GM18526 (cell line): ENCODE measurements around the gene OR4B1.

Source experiments
- POLR2A ChIP-seq: IDR thresholded peaks from 3 replicates; pipeline ENCODE4 v1.6.1; 2011; ENCODE audit not compliant: insufficient read length; ENCODE audit errors: extremely low read depth

Gene OR4B1

GRCh38 chr11:48216510-48216909 lies at the start of gene OR4B1:
Gene OR4B1 (plus strand): TSS chr11:48216810. CDS start chr11:48216810, 0 bp downstream.
- no peak for TF ChIP-seq POLR2A

DNA sequence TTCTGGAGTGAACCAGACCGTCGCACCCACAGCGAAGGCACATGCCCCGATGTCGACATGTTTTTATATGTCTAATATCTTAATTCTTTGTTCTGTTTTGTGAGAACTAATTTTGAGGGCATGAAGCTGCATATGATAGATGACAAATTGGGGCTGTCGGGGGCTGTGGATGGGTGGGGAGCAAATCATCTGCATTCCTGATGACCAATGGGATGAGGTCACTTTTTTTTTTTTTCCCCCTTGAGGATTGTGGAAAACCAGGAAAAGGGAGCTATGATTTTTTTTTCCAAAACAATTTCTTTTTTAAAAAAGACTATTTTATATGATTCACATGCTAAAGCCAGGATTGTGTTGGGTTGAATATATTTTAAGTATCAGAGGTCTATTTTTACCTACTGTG lies 49.2 kb upstream of the OR4B1 start:
- no peak for TF ChIP-seq POLR2A

GRCh38 chr11:48168815-48169214 lies 47.8 kb upstream of the OR4B1 start:
- no peak for TF ChIP-seq POLR2A

DNA sequence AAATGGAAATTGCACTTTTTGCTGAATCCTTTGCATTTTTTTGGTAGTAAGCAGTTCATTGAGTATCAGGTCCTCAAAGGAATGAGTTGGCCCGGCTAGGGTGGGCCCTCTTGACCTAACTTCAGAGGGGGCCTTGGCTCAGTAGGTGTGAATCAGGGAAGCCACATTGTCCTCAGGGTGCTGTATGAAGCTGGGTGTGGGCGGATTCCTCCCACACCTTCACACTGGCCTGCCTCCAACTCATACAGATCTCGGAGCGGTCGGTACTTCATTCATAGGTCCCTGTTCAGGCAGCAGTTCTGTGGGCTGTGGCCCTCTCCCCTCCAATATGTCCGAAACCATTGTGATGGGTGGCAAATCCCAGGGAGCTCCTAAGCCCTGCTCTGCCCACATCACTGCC lies 47.4 kb upstream of the OR4B1 start:
- TF ChIP-seq POLR2A, result no peak

- TF ChIP-seq POLR2A, result no peak
These were observed 46.9 kb upstream of the OR4B1 start for GRCh38 chr11:48169717-48170116.

GRCh38 chr11:48170241-48171233 lies 46.1 kb upstream of the OR4B1 start:
- TF ChIP-seq POLR2A, result no peak

DNA sequence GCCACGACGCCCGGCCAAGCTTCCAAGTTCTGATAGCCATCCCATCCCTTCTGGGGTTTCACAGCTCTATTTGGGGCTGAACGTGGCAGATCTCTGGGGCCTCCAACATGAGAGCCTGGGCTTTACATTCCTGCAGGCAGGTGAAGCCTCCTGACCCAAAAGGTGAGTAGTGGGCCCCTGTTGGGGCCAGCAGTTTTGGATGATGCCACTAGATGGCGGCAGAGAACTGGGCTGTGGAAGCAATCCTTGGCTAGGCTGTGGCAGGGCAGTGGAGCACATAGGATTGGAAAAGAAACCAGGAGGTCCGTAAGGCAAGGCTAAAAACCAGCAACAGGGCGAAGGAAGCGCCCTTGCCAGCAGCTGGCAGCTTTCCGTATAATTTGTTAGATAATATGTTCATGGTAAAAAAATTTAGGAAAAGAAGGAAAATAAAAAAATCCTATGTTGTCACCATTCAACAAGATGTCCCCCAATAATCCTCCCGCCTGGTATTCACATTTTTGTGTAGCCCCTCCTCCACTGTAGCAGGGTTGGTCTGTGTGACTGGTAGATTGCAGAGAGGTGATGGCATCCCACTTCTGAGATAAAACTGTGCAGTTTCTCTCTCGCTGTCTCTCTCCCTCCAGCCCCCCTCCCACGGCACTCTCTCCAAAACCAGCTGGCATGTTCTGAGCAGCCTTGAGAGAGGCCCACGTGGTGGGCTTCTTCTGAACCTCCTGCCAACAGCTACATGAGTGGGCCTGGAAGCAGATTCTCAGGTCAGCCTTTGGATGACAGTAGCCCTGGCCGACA lies 43.6 kb upstream of the OR4B1 start:
- no peak for TF ChIP-seq POLR2A

GRCh38 chr11:48177661-48178060 lies 38.9 kb upstream of the OR4B1 start:
- TF ChIP-seq POLR2A, result no peak

DNA sequence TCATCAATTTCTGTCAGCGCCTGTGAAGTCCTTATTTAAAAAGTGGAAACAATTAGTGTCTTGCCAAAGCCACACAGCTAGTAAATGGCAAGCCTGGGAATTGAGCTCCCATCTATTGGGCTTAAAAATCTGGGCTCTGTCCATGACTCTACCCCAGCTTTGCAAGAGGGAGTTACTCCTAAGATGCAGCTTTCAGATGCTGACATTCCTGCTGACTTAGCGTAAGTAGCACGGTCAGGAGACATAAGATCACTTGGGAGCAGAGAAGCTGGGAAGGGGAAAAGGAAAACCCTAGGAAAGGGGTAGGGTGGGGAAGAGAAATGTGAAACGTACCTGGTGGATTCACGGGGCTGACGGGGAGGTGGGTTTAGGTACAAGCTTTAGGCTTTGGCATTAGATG lies 36.0 kb upstream of the OR4B1 start:
- no peak for TF ChIP-seq POLR2A

DNA sequence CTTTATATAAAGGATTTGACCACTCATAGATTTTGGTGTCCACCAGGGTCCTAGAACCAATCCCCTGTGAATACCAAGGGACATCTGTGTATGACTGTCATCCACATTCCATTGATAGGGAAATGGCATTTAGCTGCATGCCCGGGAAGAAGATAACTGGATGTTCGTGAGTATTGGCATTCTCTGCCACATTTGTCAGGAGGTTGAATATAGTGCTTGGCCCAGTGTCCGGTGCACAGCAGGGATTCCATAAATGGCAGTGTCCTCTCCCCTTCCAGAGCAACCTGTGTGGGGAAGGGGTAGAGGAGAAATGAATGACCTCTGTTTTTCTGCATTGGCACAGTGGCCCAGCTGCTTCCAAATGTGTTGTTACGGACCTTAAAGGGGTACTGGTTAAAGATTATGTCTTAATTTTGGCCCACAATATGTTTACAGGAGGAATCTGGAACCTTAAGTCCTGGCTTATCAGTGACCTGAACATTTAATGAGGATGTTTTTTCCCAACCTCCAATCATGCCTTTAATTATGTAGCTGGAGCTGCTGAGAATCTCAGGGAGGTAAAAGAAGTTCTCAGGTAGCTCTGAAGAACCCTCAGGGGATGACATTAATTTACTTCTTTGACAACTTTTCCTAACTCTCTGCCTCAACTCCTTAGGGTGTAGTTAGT lies 33.6 kb upstream of the OR4B1 start:
- no peak for TF ChIP-seq POLR2A

DNA sequence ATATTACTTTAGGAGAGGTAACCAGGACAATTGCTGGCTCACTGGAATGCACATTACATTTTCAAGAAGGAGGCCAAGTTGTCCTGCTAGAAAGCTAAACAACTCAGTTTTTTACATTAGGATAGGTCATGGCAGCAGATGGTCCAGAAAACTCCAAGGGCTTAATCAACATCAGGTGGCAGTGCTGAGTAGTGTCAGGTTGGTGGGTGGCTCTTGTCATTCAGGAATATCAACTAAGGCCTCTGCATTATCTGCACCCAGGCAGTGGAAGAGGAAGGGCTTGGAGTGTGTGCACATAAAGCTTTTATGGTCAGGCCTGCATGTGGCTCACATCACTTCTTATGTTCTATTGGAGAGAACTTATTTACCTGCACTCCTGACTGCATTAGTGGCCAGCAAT lies 32.2 kb upstream of the OR4B1 start:
- TF ChIP-seq POLR2A, result no peak

DNA sequence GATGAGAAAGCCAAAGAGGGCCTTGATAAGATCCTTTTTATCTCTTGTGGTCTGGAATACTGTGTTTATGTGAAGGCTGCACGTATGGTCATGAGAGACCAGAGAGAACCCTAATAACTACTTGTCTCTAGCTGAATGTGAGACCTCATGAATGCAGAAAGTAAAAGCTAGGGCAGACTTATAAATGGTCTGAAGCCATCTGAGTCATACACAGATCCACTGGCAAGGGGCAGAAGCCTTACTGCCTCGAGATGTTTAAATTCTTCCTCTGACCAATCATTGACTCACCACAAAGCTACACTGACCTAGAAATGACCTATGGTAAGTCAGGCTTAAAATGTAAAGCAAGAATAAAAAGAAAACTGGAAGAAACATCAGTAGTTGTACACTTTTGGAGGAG lies 22.7 kb upstream of the OR4B1 start:
- no peak for TF ChIP-seq POLR2A

DNA sequence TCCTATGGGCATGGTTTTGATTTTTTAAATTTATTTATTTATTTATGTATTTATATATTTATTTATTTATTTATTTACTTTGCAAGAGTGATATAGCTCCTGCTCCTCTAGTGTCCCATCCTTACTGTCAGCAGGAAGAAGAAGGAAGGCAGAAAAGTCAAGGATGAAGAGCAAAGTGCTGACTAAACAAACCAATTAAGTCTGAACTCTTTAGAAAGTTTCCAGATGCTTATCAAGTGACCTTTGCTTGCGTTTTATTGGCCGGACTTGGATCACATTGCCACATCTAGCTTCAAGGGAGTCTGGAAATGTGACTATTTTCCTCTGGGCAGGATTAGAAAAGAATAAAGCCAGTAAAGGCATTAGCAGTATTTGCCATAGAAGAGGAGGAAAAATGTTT lies 8.7 kb upstream of the OR4B1 start:
- no peak for TF ChIP-seq POLR2A

GRCh38 chr11:48210052-48210451 lies 6.6 kb upstream of the OR4B1 start:
- TF ChIP-seq POLR2A, result no peak

DNA sequence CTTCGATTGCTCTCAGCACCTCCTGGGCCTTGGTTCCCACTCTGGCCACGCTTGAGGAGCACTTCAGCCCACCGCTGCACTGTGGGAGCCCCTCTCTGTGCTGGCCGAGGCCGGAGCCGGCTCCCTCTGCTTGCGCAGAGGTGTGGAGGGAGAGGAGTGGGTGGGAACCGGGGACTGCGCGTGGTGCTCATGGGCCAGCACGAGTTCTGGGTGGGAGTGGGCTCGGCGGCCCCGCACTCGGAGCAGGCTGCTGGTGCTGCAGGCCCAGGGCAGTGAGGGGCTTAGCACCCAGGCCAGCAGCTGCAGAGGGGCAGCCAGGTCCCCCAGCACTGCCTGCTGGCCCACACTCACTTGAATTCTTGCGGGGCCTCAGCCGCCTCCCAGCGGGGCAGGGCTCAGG lies 12.2 kb downstream of the OR4B1 start:
- no peak for TF ChIP-seq POLR2A
